HAP-1 (cell line): ENCODE results near the gene LTBP2.
"Not testable (repeated sequence)": the region's sequence is repeated elsewhere in the genome, so short reads cannot be mapped to it uniquely, and the experiment has no call there.

Source experiments
- DNase-seq, 2 experiments: peaks; one replicate each; pipeline ENCODE4 v3.0.0-alpha.2; 2016 to 2020; ENCODE audit warnings: low spot score in 2 of 2
- H3K27me3 ChIP-seq: fragments of 250-450 bp; sonication (Bioruptor Pico); 2 replicates; pipeline ENCODE4 v1.5.1; 2020; ENCODE audit warnings: low read depth, mild to moderate bottlenecking, moderate library complexity
- H3K36me3 ChIP-seq: fragments of 250-450 bp; sonication (Bioruptor Pico); replicated peaks from 2 replicates; pipeline ENCODE4 v1.5.1; 2020; ENCODE audit warnings: mild to moderate bottlenecking
- H3K4me1 ChIP-seq: fragments of 250-450 bp; sonication (Bioruptor Pico); 2 replicates; pipeline ENCODE4 v1.5.1; 2020; ENCODE audit warnings: mild to moderate bottlenecking
- H3K4me3 ChIP-seq: fragments of 250-450 bp; sonication (Bioruptor Pico); 2 replicates; pipeline ENCODE4 v1.5.1; 2020; ENCODE audit warnings: mild to moderate bottlenecking, moderate library complexity
- H3K9me3 ChIP-seq: fragments of 250-450 bp; sonication (Bioruptor Pico); 2 replicates; pipeline ENCODE4 v1.5.1; 2020; ENCODE audit warnings: mild to moderate bottlenecking, moderate library complexity
- in situ Hi-C: fragments of 300-500 bp; cut with MboI; formaldehyde crosslinking; loops from 3 replicates; pipeline ENCODE4 v1.14.3; 2020; ENCODE audit warnings: low sequenced_read_pairs, inconsistent platforms, mixed read lengths

The LTBP2 gene

GRCh38 chr14:74545386-74545785 is 66.7 kb downstream of the LTBP2 start:
- Histone ChIP-seq H3K4me1 (no peaks in the 10 kb centered on the region), H3K27me3 (peaks cover 16% of the 10 kb centered on the region), H3K36me3 (no peaks in the 10 kb centered on the region), H3K4me3 (no peak overlapping the region), H3K9me3 (no peaks in the 10 kb centered on the region)
- DNase-seq: no peak
- in situ Hi-C loops: no loop called here

- no peak for DNase-seq
- H3K4me1 ChIP-seq: no peaks in the 10 kb centered on the region
- H3K36me3 ChIP-seq: no peaks in the 10 kb centered on the region
- no peaks in the 10 kb centered on the region for H3K9me3 ChIP-seq
- in situ Hi-C loops: no loop called here
- no peak overlapping the region for H3K4me3 ChIP-seq
- H3K27me3 ChIP-seq: peaks cover 16% of the 10 kb centered on the region
These were observed 68.1 kb downstream of the LTBP2 start for GRCh38 chr14:74543771-74544438.

GRCh38 chr14:74542056-74542685 is 69.9 kb downstream of the LTBP2 start:
- no peak for DNase-seq
- Histone ChIP-seq H3K4me1 (no peaks in the 10 kb centered on the region), H3K4me3 (no peak overlapping the region), H3K36me3 (no peaks in the 10 kb centered on the region), H3K27me3 (peaks cover 16% of the 10 kb centered on the region), H3K9me3 (no peaks in the 10 kb centered on the region)
- in situ Hi-C loops: no loop called here

DNA sequence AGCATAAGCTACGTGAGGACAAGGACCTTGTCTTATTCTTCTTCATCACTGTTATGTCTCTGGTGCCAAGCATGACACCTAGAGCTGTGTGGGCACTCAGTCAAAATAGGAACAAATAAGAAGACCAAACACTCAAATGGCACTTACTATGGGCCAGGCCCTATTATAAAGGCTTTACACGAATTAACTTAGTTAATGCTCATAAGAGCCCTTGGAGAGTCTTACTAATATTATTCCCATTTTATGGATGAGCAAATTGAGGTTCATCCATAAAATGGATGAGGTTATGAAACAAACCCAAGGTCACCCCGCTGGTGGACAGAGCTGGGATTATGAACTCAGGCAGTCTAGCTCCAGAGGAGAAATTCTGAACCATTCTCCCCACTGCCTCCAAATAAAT is 70.8 kb downstream of the LTBP2 start:
- no peaks in the 10 kb centered on the region for H3K4me1 ChIP-seq
- in situ Hi-C loops: no loop called here
- H3K36me3 ChIP-seq: no peaks in the 10 kb centered on the region
- no peak overlapping the region for H3K4me3 ChIP-seq
- DNase-seq: no peak
- H3K27me3 ChIP-seq: peaks cover 16% of the 10 kb centered on the region
- H3K9me3 ChIP-seq: no peaks in the 10 kb centered on the region

DNA sequence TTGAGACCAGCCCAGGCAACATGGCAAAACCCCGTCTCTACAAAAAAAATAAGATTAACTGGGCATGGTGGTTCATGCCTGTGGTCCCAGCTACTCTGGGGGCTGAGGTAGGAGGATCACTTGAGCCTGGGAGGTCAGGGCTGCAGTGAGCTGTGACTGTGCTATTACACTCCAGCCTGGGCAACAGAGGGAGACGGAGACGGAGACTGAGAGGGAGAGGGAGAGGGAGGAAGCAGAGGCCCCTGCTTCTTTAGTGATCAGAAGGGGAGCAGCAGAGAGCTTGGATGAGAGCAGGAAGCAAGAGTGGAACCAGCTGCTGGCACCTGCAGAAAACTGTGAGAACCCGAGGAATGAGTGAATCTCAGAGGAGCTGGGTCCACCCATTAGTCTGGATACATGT is 72.5 kb downstream of the LTBP2 start:
- no peak overlapping the region for H3K4me3 ChIP-seq
- H3K9me3 ChIP-seq: no peaks in the 10 kb centered on the region
- in situ Hi-C loops: no loop called here
- H3K4me1 ChIP-seq: no peaks in the 10 kb centered on the region
- H3K36me3 ChIP-seq: no peaks in the 10 kb centered on the region
- no peak for DNase-seq
- peaks cover 16% of the 10 kb centered on the region for H3K27me3 ChIP-seq

GRCh38 chr14:74538411-74539391 is 73.3 kb downstream of the LTBP2 start:
- no peaks in the 10 kb centered on the region for H3K4me1 ChIP-seq
- peaks cover 8% of the 10 kb centered on the region for H3K27me3 ChIP-seq
- no peaks in the 10 kb centered on the region for H3K36me3 ChIP-seq
- in situ Hi-C loops: no loop called here
- H3K4me3 ChIP-seq: no peak overlapping the region
- H3K9me3 ChIP-seq: no peaks in the 10 kb centered on the region
- no peak for DNase-seq

GRCh38 chr14:74536336-74536735 is 75.7 kb downstream of the LTBP2 start:
- H3K27me3 ChIP-seq, in situ Hi-C loops, DNase-seq, H3K36me3 ChIP-seq, H3K4me1 ChIP-seq, H3K9me3 ChIP-seq, H3K4me3 ChIP-seq: not testable (repeated sequence)

DNA sequence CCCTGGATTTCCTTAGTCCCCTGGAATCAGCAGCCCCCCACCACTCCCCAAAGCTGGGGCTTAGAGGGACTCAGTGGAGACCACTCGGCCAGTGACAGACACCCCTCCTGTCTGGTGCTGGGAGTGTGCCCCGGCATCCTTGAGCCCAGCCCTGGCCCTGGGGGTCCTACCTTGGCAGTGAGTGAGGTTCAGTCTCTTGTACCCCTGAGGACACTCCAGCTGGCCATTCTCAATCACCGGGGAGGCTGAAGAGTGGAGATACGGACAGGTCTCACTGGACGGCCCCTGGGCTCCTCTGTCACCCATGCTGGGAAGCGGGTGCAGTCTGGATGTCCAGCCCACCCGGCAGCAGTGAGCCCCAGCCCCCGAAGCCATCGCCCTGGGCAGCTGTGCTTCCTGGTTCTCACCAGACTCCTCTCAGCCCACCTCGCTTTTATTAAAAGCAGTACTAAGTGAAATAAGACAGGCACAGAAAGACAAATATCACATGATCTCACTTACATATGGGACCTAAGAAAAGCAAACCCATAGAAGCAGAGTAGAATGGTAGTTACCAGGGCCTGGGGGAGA is 76.2 kb downstream of the LTBP2 start:
- no peak overlapping the region for H3K4me3 ChIP-seq
- H3K9me3 ChIP-seq: no peaks in the 10 kb centered on the region
- DNase-seq: no peak
- no peaks in the 10 kb centered on the region for H3K27me3 ChIP-seq
- H3K36me3 ChIP-seq: no peaks in the 10 kb centered on the region
- in situ Hi-C loops: no loop called here
- peaks cover 6% of the 10 kb centered on the region for H3K4me1 ChIP-seq

DNA sequence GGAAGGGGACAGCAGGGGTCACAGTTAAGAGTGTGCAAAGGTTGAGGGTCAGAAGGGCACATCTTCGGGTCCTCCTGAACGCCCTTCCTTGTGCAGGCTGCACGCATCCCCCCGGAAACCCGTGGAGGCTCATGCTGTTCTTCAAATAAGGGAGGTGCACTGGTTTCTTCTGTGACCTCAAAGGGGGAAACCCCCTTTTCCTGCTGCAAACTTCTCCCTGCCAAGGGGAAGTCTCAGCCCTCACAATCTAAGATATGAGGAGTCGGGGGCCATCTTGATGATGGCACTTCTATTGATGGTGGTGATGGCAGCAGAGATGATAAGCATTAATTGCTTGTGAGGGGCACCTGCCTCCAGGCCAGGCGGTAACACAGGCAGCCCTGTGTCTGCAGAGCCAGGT is 78.5 kb downstream of the LTBP2 start:
- Histone ChIP-seq H3K27me3 (no peaks in the 10 kb centered on the region), H3K4me3 (no peak overlapping the region), H3K9me3 (no peaks in the 10 kb centered on the region), H3K36me3 (no peaks in the 10 kb centered on the region), H3K4me1 (peaks cover 6% of the 10 kb centered on the region)
- in situ Hi-C loops: no loop called here
- no peak for DNase-seq

- in situ Hi-C loops: no loop called here
These were observed 79.8 kb downstream of the LTBP2 start for GRCh38 chr14:74532246-74532645.

DNA sequence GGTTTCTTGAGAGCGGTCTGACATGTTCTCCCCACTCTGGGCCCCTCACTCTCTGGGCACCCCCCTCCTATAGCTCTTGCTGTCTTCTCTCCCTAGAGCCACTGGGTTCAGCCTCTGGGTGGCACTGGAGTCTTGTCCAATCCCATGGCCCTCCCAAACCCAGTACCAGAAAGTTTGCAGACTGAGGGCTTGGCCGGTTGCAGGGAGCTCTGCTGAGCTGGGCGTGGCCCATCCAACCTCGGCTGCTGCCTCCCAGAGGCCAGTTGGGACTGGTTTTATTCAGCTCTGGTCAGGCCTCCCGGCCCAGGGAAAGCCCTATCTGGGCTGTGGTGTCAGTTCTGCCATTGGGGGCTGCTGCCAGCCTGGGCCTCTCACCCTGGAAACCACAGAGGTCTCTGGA is 80.6 kb downstream of the LTBP2 start:
- H3K27me3 ChIP-seq: no peaks in the 10 kb centered on the region

More at GRCh38 chr14:74532246-74532645, 79.8 kb downstream of the LTBP2 start:
- DNase-seq: no peak
- Histone ChIP-seq H3K27me3 (no peaks in the 10 kb centered on the region), H3K4me1 (peaks cover 6% of the 10 kb centered on the region), H3K9me3 (no peaks in the 10 kb centered on the region), H3K4me3 (no peak overlapping the region), H3K36me3 (no peaks in the 10 kb centered on the region)

DNA sequence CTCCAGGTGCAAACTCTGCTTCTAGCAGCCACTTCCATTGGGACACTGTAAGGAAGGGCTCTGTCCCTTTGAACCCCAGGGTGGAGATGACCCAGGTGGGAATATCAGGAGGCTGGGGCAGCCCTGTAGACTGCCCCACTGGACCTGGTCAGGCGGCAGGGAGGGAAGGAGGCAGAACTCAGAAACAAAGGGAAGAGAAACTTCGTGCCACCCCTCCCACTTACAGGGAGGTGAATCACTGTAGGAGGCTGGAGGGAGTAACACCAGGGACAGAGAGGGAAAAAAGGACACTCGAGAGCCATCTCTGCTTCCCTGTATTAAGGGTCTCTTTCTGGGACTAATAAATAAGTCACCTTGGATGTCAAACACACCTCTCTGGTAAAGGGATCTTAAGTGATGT is 81.0 kb downstream of the LTBP2 start:
- Histone ChIP-seq H3K4me3 (no peak overlapping the region), H3K9me3 (no peaks in the 10 kb centered on the region), H3K4me1 (peaks cover 6% of the 10 kb centered on the region), H3K36me3 (no peaks in the 10 kb centered on the region), H3K27me3 (no peaks in the 10 kb centered on the region)
- no peak for DNase-seq
- in situ Hi-C loops: no loop called here

More for the DNA sequence above, 80.6 kb downstream of the LTBP2 start:
- no peaks in the 10 kb centered on the region for H3K9me3 ChIP-seq
- in situ Hi-C loops: no loop called here
- peaks cover 6% of the 10 kb centered on the region for H3K4me1 ChIP-seq
- no peaks in the 10 kb centered on the region for H3K36me3 ChIP-seq
- no peak overlapping the region for H3K4me3 ChIP-seq
- DNase-seq: peak in 1 of 2 experiments; percentile 67

- Histone ChIP-seq H3K4me1 (peaks cover 6% of the 10 kb centered on the region), H3K27me3 (peaks cover 11% of the 10 kb centered on the region), H3K9me3 (no peaks in the 10 kb centered on the region), H3K4me3 (no peak overlapping the region), H3K36me3 (no peaks in the 10 kb centered on the region)
- in situ Hi-C loops: no loop called here
- no peak for DNase-seq
These were observed 83.2 kb downstream of the LTBP2 start for GRCh38 chr14:74528886-74529285.
